Pons (tissue), 1 donor: Measurements from ENCODE around the gene BPIFB2.
"Not testable (repeated sequence)": the region's sequence is repeated elsewhere in the genome, so short reads cannot be mapped to it uniquely, and the experiment has no call there.

Experiments used
- DNase-seq: peaks from one replicate; pipeline ENCODE4 v3.0.0-alpha.2; 2016; ENCODE audit warnings: low spot score

BPIFB2 gene, protein sequence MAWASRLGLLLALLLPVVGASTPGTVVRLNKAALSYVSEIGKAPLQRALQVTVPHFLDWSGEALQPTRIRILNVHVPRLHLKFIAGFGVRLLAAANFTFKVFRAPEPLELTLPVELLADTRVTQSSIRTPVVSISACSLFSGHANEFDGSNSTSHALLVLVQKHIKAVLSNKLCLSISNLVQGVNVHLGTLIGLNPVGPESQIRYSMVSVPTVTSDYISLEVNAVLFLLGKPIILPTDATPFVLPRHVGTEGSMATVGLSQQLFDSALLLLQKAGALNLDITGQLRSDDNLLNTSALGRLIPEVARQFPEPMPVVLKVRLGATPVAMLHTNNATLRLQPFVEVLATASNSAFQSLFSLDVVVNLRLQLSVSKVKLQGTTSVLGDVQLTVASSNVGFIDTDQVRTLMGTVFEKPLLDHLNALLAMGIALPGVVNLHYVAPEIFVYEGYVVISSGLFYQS

DNA sequence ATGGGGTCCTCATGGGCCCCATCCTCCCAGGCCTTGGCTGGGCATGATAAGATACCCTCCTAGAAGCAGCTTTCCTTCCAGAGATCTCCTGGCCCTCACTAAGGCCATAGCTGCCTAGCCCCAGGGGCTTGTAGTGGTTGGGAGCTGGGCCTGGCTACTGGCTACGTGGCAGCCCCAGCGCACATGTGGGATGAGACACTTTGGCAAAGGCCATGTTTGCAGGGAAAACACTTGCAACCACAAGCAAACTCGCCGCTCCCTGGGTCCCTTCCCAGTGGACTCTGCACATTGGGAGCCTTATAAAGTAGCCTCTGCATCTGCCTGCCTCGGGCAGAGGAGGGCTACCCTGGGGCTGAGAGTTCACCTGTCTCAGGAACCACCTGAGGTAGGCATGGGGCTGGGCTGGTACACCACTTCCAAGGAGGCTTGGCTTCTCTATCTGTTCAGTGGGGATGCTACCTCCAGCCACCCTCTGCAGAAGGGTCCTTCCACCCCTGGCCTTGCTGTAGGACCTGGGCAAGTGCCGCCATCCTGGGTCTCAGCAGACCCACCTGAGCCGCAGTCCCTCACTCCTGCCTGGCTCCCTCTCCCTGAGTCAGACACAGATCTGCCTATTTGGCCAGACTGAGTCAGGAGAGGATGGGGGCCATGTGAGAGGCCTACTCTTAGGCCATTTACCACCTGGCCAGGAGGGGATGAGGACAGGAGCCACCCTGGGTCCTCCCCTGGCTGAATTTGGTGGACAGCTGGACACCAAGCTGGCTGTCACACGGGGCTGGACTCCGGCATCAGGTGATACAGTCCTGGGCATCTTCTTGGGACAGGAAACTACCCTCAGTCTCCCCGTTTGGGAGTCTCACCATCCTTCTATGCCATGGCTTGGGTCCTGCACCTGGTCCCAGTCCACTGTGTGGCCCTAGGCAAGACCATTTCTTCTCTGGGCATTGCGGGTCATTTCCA, at the start of gene BPIFB2:
Gene BPIFB2 (plus strand): TSS at position 329 of the 960 bp plus-strand sequence. CDS start 871 bp downstream, outside the sequence.
- no peak for DNase-seq

DNA sequence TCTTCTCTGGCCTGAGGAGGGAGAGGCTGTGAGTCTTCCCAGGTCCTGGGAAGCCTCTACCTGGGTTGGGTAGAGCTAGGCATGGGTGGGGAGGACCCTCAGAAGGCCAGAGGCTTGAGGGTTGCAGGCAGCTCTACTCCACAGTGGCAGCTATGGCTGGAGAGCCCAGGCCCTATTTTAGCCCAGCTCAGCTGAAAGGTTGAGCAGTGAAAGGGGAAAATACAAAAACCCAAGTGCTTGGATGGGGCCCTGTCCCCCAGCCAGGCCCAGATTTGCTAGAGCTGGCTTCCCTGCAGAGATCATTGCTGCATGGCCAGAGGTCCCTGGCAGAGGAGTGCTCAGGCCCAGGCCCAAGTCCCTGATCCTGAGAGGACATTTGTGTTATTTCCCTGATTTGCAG, 48.9 kb upstream of the BPIFB2 start:
- no peak for DNase-seq

DNA sequence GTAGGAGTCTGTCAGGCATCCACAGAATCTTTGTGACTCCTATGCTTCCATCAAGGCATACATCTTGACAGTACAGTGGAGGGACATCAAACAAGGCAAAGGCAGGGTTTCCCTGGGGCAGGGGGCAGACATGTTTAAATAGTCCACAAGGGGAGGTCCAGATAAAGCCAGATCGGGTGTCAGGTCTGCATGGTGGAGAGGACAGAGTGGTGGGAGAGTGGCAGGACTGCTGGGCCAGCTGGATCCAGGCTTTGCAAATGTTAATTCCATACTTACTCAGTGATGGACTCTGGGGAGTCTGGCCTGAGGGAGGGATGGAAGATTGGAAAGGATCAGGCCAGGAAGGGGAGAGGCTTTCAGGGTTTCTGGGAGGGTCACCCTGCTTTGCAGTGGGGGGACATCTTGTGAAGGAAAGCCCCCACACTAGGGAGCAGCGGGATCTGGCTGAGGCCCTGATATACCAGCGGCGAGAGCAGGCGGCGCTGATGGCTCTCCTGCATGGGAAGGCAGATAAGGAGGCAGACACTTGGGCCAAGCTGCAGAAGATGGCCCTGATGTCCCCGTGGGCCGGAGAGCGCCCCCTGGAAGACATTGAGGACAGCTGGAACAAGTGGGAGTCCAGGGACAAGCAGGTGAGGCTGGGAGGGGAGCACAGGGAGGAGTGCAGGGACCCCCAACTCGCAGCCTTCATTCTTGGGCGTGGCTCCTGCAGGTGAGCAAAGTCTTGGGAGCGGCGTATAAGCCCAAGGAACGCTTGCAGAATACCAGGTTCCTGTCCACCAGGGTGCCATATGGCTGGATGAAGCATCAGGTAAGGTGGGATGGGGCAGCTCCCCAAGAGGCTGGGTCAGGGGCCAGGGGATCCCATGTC, 47.9 kb upstream of the BPIFB2 start:
- DNase-seq: no peak

DNA sequence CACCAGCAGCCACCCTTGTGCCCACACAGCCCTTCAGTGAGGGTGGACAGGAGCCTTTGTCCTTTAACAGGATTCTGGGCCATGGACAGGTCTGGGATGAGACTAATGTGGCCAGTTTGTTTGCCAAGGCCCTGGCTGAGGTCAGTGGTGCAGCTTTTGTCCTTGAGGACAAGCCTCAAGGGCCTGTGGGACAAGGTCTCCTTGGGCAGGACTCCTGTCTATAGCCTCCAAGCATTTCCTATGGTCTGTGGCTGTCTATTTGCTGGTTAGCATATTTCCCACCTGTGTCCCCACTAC, 47.3 kb upstream of the BPIFB2 start:
- no peak for DNase-seq

DNA sequence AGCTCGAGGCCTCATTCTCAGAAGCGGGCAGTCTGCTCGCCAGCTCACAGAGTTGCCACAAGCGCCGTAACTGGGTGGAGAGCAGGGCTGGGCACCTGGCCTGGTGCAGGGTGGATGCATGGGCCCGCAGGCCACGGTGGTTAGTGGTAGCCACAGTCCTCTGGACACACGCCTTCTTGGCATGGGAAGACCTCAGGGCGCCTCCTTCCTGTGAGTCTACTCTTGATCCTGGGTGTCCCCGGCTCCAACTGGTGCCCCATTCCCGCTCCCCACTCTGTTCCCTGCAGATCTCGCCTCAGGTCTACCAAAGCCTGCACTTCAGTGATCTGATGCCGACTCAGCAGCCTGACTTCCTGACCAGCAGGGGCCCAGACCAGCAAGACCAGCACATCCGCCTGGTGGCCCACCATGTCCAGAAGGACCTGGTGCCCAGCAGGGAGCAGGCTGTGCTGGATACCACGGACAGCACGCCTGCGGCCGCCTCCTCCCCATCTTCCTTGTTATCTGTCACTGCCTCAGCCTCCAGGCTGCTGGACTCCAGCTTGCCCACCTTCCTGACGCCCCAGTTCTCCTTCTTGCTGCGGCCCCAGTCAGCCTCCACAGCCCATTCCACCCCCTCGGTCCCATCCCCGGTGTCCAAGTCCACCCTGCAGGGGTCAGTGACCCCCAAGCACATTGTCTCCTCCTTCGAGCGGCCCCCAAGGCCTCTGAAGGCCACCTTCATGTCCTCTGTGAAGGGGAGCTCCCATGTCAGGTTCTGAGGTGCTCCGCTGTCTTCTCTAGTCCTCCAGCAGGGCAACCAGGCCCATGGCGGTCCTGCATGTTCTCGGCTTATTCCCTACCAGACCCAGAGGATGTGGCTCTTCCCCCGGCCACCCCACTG, 46.4 kb upstream of the BPIFB2 start:
- DNase-seq: no peak

DNA sequence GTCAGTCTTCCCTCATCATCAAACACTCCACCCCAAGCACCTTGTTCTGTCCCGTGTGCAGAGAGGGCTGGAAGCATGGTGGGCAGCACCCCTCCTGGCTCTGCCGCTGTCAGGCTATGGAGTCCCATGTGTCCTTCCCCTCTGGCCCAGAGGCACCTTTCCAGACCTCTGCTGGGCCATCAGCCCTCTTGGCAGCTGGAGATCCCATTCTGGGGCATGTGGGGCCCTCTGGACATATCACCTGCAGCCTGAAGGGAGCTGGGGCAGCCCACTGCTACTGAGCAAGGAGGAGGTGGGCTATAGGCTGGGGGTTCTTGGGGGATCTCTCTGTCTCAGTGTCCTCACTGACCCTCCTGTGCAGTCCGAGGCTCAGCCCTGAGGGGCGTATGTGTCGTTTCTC, 45.5 kb upstream of the BPIFB2 start:
- DNase-seq: no peak

DNA sequence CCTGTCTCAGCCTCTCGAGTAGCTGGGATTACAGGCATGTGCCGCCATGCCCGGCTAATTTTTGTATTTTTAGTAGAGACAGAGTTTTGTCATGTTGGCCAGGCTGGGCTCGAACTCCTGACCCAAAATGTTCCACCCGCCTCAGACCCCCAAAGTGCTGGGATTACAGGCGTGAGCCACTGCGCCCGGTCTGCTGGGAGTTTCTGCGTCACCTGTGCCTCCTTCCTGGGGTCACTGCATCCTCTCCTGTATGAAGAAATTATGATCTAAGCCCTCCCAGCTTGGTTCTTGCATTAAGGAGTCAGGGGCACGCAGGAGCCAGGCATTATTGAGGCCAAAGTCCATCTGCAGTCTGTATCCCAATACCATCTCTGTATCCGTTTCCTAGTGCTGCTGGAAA, 44.9 kb upstream of the BPIFB2 start:
- not testable (repeated sequence) for DNase-seq

DNA sequence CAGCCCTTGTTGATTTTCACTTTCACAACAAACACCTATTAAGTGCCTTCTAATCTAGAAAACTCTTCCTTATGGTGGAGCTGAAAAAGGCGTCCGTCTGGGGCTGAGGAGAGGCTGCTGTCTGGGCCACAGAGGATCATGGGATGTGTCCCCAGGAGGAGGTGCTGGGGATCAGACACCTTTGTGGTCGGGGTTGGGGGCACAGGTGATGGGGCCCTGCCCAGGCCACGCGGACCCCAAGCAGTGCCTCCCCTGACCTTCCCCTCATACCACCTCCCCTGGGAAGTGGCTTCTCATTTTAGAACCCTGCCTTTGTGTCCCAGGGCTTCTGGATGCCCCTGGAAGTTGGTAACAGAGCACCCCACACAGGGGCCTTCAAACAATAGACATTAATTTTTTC, 44.3 kb upstream of the BPIFB2 start:
- no peak for DNase-seq

DNA sequence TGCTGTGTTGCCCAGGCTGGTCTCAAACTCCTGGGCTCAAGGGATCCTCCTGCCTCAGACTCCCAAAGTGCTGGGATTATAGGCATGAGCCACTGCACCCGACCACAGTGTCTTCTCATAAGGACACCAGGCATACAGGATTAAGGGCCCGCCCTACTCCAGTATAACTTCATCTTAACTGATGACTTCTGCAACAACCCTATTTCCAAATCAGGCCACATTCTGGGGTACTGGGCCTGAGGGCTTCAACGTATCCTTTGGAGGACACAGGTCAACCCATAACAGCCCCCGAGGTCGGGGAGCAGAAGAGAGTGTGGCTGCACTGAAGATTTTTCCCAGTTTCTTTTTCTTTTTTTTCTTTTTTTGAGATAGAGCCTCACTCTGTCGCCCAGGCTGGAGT, 42.9 kb upstream of the BPIFB2 start:
- DNase-seq: no peak

DNA sequence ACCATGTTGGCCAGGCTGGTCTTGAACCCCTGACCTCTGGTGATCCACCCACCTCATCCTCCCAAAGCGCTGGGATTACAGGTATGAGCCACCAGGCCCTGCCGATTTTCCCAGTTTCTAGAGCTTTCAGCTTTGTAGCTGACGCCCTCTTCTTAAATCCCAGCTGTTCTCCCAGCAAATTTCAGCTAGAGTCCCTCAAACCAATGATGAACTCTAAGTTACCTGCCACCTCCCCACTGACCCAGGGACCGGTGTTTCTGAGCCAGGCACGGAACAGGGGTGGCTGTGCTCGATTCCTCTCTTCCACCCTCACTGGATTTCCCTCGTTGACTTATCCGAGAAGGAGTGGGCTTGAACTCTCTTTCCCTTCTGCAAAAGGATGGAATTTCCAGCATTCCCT, 42.4 kb upstream of the BPIFB2 start:
- DNase-seq: no peak

DNA sequence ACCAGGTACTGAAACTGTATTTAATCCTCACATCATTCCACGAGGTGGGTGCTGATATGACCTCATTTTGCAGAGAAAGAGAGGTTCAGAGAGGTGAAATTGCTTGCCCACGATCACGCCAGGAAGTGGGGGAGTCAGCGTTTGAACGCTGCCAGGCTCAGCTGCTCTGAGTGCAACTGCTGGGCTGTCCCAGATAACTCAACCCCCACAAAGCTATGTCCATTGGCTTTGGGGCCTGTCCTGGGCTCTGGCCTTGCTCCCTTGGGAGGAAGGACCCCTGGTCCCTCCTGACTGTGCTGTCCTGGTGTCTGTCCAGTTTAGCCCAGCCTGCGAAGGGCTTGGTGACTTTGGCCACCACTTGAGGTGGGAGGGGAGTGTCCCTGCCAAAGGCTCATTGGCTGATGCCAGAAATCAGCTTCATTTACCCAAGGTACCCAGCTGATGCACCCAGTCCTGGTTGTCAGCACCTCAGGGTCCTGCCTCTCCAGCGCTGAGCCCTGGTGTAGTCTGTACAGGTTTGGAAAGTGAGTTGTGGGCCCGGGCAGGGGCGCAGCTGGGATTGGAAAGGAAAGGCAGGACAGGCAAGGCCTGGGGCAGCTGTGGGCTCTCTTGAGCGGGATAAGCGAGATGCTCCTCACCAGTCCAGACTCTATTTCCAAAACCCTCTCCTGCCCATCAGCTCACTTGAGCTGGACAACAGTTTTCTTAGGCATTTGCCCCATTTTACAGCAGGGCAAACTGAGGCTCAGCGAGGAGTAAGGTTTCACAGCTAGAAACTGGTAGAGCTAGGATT, 41.7 kb upstream of the BPIFB2 start:
- no peak for DNase-seq

DNA sequence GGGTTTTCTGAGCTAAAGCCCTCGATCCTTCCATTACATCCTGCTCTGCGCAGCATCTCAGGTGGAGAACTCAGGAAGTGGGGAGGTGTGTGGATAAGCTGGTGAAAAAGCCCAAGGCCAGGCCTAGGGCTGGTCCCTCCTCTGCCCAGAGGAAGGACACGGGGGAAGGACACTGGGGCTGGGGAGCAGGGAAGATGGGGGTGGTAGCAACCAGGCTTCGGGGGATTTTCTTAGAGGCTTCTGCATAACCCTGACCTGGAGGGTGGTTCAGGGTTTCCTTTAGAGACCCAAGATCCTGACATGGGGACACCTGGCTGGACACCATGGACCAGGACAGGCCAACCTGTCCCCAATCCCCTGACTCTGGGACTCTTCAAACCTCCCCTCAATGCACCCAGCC, 41.1 kb upstream of the BPIFB2 start:
- no peak for DNase-seq

DNA sequence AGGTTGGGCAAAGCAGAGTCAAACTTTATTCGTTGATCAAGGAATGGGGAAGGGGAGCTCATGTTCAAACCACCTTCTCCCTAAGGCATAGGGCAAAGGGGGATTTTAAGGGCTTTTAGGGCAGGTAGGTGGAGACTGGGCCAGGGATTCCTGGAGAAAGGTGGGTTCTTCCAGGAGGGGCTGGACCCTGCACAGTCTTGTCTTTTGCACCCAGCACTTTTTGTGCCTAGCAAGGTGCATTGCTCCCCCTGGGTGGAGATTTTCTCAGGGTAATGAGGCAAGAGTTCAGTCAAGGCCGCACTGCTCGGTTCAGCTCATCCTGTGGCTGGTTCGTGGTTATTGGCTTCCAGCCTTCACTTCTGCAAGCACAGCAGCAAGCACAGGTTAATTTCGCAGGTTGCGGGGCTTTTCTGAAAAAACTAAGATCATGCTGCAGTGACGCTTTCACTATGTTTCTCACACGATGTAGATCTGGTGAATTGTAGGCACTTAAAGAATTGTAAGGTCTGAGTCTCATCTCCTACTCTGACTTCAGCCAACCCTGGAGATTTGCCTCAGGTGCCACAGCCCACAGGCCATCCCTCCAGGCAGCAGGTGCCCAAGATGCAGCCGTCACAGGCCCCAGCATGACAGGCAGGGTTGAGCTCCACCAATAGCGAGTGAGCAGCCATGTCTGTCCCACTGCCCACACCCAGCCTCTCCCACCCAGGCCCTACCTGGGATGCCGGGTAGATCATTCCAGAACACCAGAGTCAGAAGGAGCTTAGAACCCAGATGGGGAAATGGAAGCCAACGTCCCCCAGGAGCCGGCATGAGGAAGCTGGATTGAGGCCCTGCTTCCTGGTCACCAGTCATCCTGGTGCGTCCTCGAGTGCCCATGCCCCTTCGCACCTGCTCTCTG, 40.4 kb upstream of the BPIFB2 start:
- DNase-seq: no peak

DNA sequence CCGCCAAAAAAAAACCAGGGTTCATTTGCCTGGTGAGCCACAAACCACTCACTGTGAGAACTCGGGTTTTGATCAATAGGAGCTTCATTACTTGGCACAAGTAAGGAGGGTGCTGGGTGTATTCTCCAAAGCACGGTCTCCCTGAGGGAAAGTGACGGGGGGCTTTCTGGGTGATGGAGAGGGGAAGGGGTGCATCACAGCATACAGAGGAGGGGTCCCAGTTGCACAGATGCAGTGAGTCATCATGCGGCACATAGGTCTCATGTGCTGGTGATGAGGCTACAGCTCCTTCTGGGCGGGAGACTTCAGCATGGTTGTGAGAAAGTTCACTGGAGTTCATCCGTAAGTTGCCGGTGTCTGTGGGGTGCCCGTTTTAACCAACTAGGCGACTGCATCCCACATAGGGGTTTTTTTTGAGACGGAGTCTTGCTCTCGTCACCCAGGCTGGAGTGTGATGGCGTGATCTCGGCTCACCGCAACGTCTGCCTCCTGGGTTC, 39.5 kb upstream of the BPIFB2 start:
- DNase-seq: no peak

DNA sequence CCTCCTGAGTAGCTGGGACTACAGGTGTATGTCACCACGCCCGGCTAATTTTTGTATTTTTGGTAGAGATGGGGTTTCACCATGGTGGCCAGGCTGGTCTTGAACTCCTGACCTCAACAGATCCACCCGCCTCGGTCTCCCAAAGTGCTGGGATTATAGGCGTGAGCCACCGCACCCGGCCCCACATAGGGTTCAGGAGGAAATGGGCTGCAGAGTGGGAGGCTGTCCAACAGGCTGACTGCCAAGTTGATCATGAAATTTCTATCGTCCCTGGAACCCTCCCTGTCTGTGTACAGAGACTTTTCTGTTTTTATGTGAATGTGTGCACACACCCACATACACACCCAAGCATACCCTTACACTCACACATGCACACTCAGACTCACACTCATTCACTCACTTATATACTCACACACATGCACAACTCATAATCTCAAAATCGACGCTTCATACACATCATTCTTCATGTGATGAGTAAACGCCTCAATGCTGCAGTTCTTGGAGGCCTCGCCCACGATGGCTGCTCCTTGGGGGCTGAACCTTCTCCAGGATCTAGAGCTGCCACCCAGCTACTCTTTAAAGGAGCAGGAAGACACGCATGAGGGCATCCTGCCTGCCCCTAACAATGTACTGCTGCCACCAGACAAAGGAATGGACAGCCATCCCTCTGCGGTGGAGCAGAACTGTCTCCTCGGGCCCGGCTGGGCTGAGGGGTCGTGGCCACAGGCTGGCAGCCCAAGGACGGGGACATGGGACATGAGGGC, 38.8 kb upstream of the BPIFB2 start:
- DNase-seq: no peak

DNA sequence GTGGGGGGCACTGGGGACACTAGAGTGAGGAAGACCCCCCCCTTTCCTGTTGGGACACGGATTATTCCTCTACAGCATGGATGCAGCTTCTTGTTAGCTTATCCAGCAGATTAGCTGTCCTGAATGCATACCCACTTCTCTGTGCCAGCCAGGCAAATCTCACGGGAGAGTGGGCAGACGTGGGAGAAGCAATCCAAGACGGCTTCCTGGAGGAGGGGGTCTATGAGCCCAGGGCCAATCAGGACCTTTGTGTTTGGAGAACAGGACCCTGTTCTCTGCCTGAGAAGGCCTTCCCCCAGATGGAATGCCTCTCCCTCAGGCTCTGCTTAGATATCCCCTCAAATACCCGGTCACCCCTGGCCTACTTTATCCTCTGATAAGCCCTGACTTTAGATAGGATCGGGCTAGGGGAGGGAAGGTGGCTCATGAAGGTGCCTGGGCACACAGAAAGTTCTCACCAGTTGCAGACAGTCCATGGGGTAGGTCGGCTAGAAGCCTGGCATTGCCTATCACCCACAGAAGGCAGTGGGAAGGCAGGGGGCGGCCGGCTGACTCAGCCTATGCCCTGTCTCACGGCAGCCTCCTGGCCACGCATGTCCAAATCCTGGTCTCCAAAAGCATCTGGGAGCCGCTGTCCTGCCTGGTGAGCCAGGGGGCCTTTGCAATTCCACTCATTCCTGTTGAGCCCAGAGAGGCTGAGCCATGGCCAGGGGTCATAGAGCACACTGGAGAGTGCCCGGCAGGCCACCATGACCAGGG, 38.0 kb upstream of the BPIFB2 start:
- DNase-seq: no peak
